HG02852 (cell line): Measurements from ENCODE around the gene STX18.
A peak's percentile ranks its signal among the peaks of the same experiment; 100 is the strongest.
"Not testable (repeated sequence)": the region's sequence is repeated elsewhere in the genome, so short reads cannot be mapped to it uniquely, and the experiment has no call there.

Experiments
- ATAC-seq: cut with Tn5 transposase; IDR thresholded peaks from one replicate; pipeline ENCODE4 v1.9.1; 2021; ENCODE audit warnings: mild to moderate bottlenecking, moderate library complexity; ENCODE audit not compliant: unreplicated experiment

The STX18 gene

GRCh38 chr4:4558881-4559280, 17.0 kb upstream of the STX18 start:
- no peak for ATAC-seq

- no peak for ATAC-seq
Observed at GRCh38 chr4:4555916-4556315, 14.1 kb upstream of the STX18 start.

GRCh38 chr4:4554234-4554633, 12.4 kb upstream of the STX18 start:
- no peak for ATAC-seq

- not testable (repeated sequence) for ATAC-seq
Observed at GRCh38 chr4:4552042-4552441, 10.2 kb upstream of the STX18 start.

- ATAC-seq: not testable (repeated sequence)
Observed at GRCh38 chr4:4550161-4550560, 8.3 kb upstream of the STX18 start.

- ATAC-seq: no peak
Observed at GRCh38 chr4:4549534-4549933, 7.7 kb upstream of the STX18 start.

GRCh38 chr4:4542774-4543485, 1.1 kb upstream of the STX18 start:
- ATAC-seq: no peak

GRCh38 chr4:4541040-4541631, 712 bp downstream of the STX18 start:
- peak; percentile 48 for ATAC-seq

- no peak for ATAC-seq
Observed at GRCh38 chr4:4539481-4539880, 2.4 kb downstream of the STX18 start.

- no peak for ATAC-seq
Observed at GRCh38 chr4:4535590-4535989, 6.3 kb downstream of the STX18 start.

GRCh38 chr4:4534515-4535145, 7.2 kb downstream of the STX18 start:
- ATAC-seq: no peak

- ATAC-seq: no peak
Observed at GRCh38 chr4:4533461-4534169, 8.2 kb downstream of the STX18 start.

- ATAC-seq: no peak
Observed at GRCh38 chr4:4532371-4533154, 9.3 kb downstream of the STX18 start.

GRCh38 chr4:4529392-4529791, 12.5 kb downstream of the STX18 start:
- ATAC-seq: no peak

GRCh38 chr4:4526401-4526800, 15.4 kb downstream of the STX18 start:
- ATAC-seq: no peak

GRCh38 chr4:4524364-4524763, 17.5 kb downstream of the STX18 start:
- peak; percentile 98 for ATAC-seq

- ATAC-seq: no peak
Observed at GRCh38 chr4:4521731-4522130, 20.1 kb downstream of the STX18 start.

GRCh38 chr4:4521136-4521535, 20.7 kb downstream of the STX18 start:
- no peak for ATAC-seq

- ATAC-seq: no peak
Observed at GRCh38 chr4:4519297-4519894, 22.5 kb downstream of the STX18 start.

- ATAC-seq: no peak
Observed at GRCh38 chr4:4518747-4519146, 23.1 kb downstream of the STX18 start.
